ENCODE results near the gene NCL. TPM values are rescaled to one million over a fixed set of nuclear protein-coding genes. Genes with fewer than 3 reads are reported as not detected.
"Not testable (repeated sequence)": the region's sequence is repeated elsewhere in the genome, so short reads cannot be mapped to it uniquely, and the experiment has no call there.

Gene NCL
- total RNA-seq, 1 donor from 2014 or later: 136 TPM

GRCh38 chr2:231461516-231461971 is 2.7 kb downstream of the NCL start:
- no peak for DNase-seq (ENCODE audit: low spot score in 2 of 2)
- Histone ChIP-seq H3K36me3 (peaks cover 63 to 64% of the 10 kb centered on the region in 2 donors), H3K9me3 (no peaks in the 10 kb centered on the region), H3K4me3 (no peak overlapping the region), H3K27ac (no peak overlapping the region), H3K27me3 (no peaks in the 10 kb centered on the region), H3K4me1 (peaks cover 6 to 16% of the 10 kb centered on the region in 2 donors)
- TF ChIP-seq CTCF (IDR thresholded peaks at IDR 0.05): no peak
- intact Hi-C loops (cut with DNase I): loop anchor here (5.0 kb wide), 1 partner anchor 269 kb away; no protein-coding TSS in a partner anchor

DNA sequence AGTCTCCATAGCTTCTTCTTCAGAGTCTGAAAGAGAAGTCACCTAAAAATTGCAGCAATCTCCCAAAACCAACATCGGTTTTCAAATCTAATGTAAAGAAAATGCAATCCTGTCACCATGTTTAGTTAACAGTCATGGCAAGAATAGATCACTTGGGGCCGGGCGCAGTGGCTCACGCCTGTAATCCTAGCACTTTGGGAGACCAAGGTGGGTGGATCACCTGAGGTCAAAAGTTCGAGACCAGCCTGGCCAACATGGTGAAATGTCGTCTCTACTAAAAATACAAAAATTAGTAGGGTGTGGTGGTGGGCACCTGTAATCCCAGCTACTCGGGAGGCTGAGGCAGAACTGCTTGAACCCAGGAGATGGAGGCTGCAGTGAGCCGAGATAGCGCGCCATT is 3.4 kb downstream of the NCL start:
- H3K4me3 ChIP-seq; H3K27ac ChIP-seq; H3K9me3 ChIP-seq; H3K27me3 ChIP-seq; DNase-seq (ENCODE audit: low spot score in 2 of 2): not testable (repeated sequence)
- Histone ChIP-seq H3K36me3 (peaks cover 70 to 71% of the 10 kb centered on the region in 2 donors), H3K4me1 (peaks cover 6 to 16% of the 10 kb centered on the region in 2 donors)
- intact Hi-C loops (cut with DNase I): loop anchor here (5.0 kb wide), 1 partner anchor 269 kb away; no protein-coding TSS in a partner anchor

- no peak for DNase-seq (ENCODE audit: low spot score in 2 of 2)
- Histone ChIP-seq H3K27me3 (no peaks in the 10 kb centered on the region), H3K9me3 (no peaks in the 10 kb centered on the region), H3K27ac (no peak overlapping the region), H3K36me3 (peaks cover 76% of the 10 kb centered on the region in 2 donors), H3K4me1 (peaks cover 6 to 12% of the 10 kb centered on the region in 2 donors), H3K4me3 (no peak overlapping the region)
- intact Hi-C loops (cut with DNase I): loop anchor here (5.0 kb wide), 1 partner anchor 268 kb away; no protein-coding TSS in a partner anchor
- no peak for TF ChIP-seq CTCF (IDR thresholded peaks at IDR 0.05)
Measured at GRCh38 chr2:231460073-231460835, 4.0 kb downstream of the NCL start.

DNA sequence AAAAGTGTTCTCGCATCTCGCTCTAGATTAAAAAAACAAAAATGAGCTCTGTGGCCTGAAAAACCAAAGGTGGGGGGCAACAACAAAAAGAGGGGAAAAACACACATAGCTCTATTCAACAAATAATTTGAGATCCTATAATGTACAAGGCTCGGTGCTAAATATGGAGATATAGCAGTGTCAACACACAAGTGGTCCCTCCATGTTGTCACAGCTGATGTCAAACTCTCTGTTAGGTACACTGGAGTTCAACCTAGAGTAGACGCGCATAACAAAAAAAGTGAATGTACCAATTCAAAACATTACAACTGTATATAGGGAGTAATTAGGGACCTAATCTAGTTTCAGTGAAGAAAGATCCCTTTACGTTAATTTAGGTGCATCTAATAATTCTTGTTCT is 5.9 kb downstream of the NCL start:
- intact Hi-C loops (cut with DNase I): no loop called here
- no peaks in the 10 kb centered on the region for H3K9me3 ChIP-seq
- no peak for TF ChIP-seq CTCF (IDR thresholded peaks at IDR 0.05)
- no peak overlapping the region for H3K27ac ChIP-seq
- H3K4me3 ChIP-seq: no peak overlapping the region
- H3K4me1 ChIP-seq: peaks cover 6 to 11% of the 10 kb centered on the region in 2 donors
- H3K36me3 ChIP-seq: peaks cover 89 to 95% of the 10 kb centered on the region in 2 donors
- H3K27me3 ChIP-seq: no peaks in the 10 kb centered on the region
- DNase-seq (ENCODE audit: low spot score in 2 of 2): no peak

GRCh38 chr2:231457101-231457500 is 7.2 kb downstream of the NCL start:
- H3K27ac ChIP-seq: no peak overlapping the region
- peaks cover 0 to 3% of the 10 kb centered on the region in 2 donors for H3K4me1 ChIP-seq
- H3K36me3 ChIP-seq: peaks cover 80 to 93% of the 10 kb centered on the region in 2 donors
- intact Hi-C loops (cut with DNase I): no loop called here
- no peak overlapping the region for H3K4me3 ChIP-seq
- TF ChIP-seq CTCF (IDR thresholded peaks at IDR 0.05): no peak
- DNase-seq (ENCODE audit: low spot score in 2 of 2): no peak
- H3K9me3 ChIP-seq: no peaks in the 10 kb centered on the region
- no peaks in the 10 kb centered on the region for H3K27me3 ChIP-seq

GRCh38 chr2:231456295-231457004 is 7.8 kb downstream of the NCL start:
- H3K27ac ChIP-seq: no peak overlapping the region
- no peaks in the 10 kb centered on the region for H3K9me3 ChIP-seq
- intact Hi-C loops (cut with DNase I): no loop called here
- peaks cover 73 to 86% of the 10 kb centered on the region in 2 donors for H3K36me3 ChIP-seq
- DNase-seq (ENCODE audit: low spot score in 2 of 2): no peak
- H3K27me3 ChIP-seq: no peaks in the 10 kb centered on the region
- no peaks in the 10 kb centered on the region for H3K4me1 ChIP-seq
- TF ChIP-seq CTCF (IDR thresholded peaks at IDR 0.05): no peak
- no peak overlapping the region for H3K4me3 ChIP-seq

Measured in ascending aorta (tissue), 2 donors.